Lung (tissue), 12 donors: Measurements from ENCODE around the gene ZEB2. TPM values are rescaled to one million over a fixed set of nuclear protein-coding genes. Genes with fewer than 3 reads are reported as not detected.

Source experiments
- ATAC-seq: fragments of 200-7000 bp; cut with Tn5 transposase; one replicate; pipeline ENCODE4 v1.9.1; 2020; ENCODE audit warnings: moderate number of reproducible peaks; ENCODE audit not compliant: insufficient read depth, low FRiP score
- DNase-seq, 3 donors: peaks; one replicate each; pipeline ENCODE4 v3.0.0-alpha.2; 2013 to 2017
- H3K27ac ChIP-seq, 2 donors: one replicate each; pipeline ENCODE4 v1.5.1; 2013; ENCODE audit warnings: mild to moderate bottlenecking in 2 of 2, moderate library complexity in 2 of 2, control low read depth in 1 of 2, inconsistent platforms in 1 of 2, low read depth in 1 of 2, low read length in 1 of 2
- H3K27me3 ChIP-seq, 3 donors: one replicate each; pipeline ENCODE4 v1.5.1; 2013; ENCODE audit warnings: low read length in 2 of 3; ENCODE audit not compliant: control insufficient read depth in 3 of 3, insufficient read depth in 3 of 3
- H3K36me3 ChIP-seq, 4 donors: one replicate each; pipeline ENCODE4 v1.5.1; 2013; ENCODE audit warnings: low read length in 4 of 4, mild to moderate bottlenecking in 1 of 4, moderate library complexity in 1 of 4; ENCODE audit not compliant: control insufficient read depth in 4 of 4, insufficient read depth in 4 of 4
- H3K4me1 ChIP-seq, 5 donors: one replicate each; pipeline ENCODE4 v1.5.1; 2013; ENCODE audit warnings: low read length in 5 of 5, mild to moderate bottlenecking in 2 of 5, moderate library complexity in 1 of 5; ENCODE audit not compliant: control insufficient read depth in 5 of 5, insufficient read depth in 5 of 5
- H3K4me3 ChIP-seq: one replicate; pipeline ENCODE4 v1.5.1; 2013; ENCODE audit warnings: mild to moderate bottlenecking, control low read depth, moderate library complexity
- H3K9ac ChIP-seq, 2 donors: one replicate each; pipeline ENCODE4 v1.5.1; 2013; ENCODE audit warnings: low read length in 2 of 2, control low read depth in 1 of 2; ENCODE audit not compliant: insufficient read depth in 1 of 2
- H3K9me3 ChIP-seq, 4 donors: one replicate each; pipeline ENCODE4 v1.5.1; 2013; ENCODE audit warnings: low read length in 3 of 4, mild to moderate bottlenecking in 1 of 4, moderate library complexity in 1 of 4; ENCODE audit not compliant: control insufficient read depth in 4 of 4, insufficient read depth in 3 of 4
- CTCF ChIP-seq: IDR thresholded peaks from 2 replicates; pipeline ENCODE4 v1.5.1; 2012; ENCODE audit warnings: mild to moderate bottlenecking; ENCODE audit errors: control extremely low read depth, extremely low read depth
- WGBS, 2 donors: extraction: QIAGEN DNeasy Blood & Tissue Kit; methylation state at CpG; one replicate each; pipeline ENCODE4 v1.1.7; 2013; 5-methylcytosine and 5-hydroxymethylcytosine counted together
- polyA plus RNA-seq, 2 donors: library from polyadenylated mRNA; stranded (reverse); fragments of 200-250 nt; gene quantifications; one replicate each; pipeline ENCODE4 v1.2.1, GENCODE V29; 2013
- total RNA-seq, 2 donors: library from RNA; depleted of rRNA in 1 of 2; stranded (reverse); fragments of >200 nt in 1 of 2; gene quantifications; one replicate each; pipeline ENCODE4 v1.2.1, GENCODE V29; 2014 to 2021
- donor health status: control.
- donor health status: control.
- donor health status: Bipolar disorder and iron deficiency.
- donor health status: healthy.
- donor health status: DM: yes; HTN: yes; CAD: no.

Gene ZEB2
- total and polyA plus RNA-seq, 4 donors = 27.0 to 332 (median 127) TPM

- Histone ChIP-seq H3K27me3 (no peaks in the 10 kb centered on the region), H3K36me3 (no peaks in the 10 kb centered on the region), H3K9me3 (no peaks in the 10 kb centered on the region), H3K4me1 (no peaks in the 10 kb centered on the region), H3K27ac (no peak overlapping the region), H3K4me3 (no peak overlapping the region), H3K9ac (no peak overlapping the region)
- ATAC-seq (no peak), DNase-seq (no peak)
- WGBS, 2 donors = 97 to 100% methylated on average over 1 of the region's 1 CpG
- no peak for TF ChIP-seq CTCF
Observed at GRCh38 chr2:144359684-144360083, 160.2 kb downstream of the ZEB2 start.

GRCh38 chr2:144358979-144359541, 160.9 kb downstream of the ZEB2 start:
- Histone ChIP-seq H3K27ac (no peak overlapping the region), H3K4me1 (no peaks in the 10 kb centered on the region), H3K9ac (no peak overlapping the region), H3K4me3 (no peak overlapping the region), H3K36me3 (no peaks in the 10 kb centered on the region), H3K9me3 (no peaks in the 10 kb centered on the region), H3K27me3 (no peaks in the 10 kb centered on the region)
- no peak for TF ChIP-seq CTCF
- 81 to 90% methylated on average over 4 of the region's 4 CpGs for WGBS, 2 donors
- no peak for DNase-seq
- ATAC-seq = no peak

- no peak for TF ChIP-seq CTCF
- Histone ChIP-seq H3K27me3 (no peaks in the 10 kb centered on the region), H3K36me3 (no peaks in the 10 kb centered on the region), H3K9ac (no peak overlapping the region), H3K27ac (no peak overlapping the region), H3K4me1 (no peaks in the 10 kb centered on the region), H3K9me3 (no peaks in the 10 kb centered on the region), H3K4me3 (no peak overlapping the region)
- ATAC-seq = no peak
- no peak for DNase-seq
- 79 to 89% methylated on average over 3 of the region's 3 CpGs for WGBS, 2 donors
Observed at GRCh38 chr2:144358374-144358964, 161.4 kb downstream of the ZEB2 start.
